Testis (tissue), 3 donors: ENCODE results near the gene SLMAP. TPM values are rescaled to one million over a fixed set of nuclear protein-coding genes. Genes with fewer than 3 reads are reported as not detected.
A peak's percentile ranks its signal among the peaks of the same experiment; 100 is the strongest.

Source experiments
- DNase-seq: peaks from one replicate; pipeline ENCODE4 v3.0.0-alpha.2; 2019
- H3K27ac ChIP-seq, 2 donors: fragments of 200-600 bp; sonication (generic); one replicate each; pipeline ENCODE4 v1.5.1; 2019
- H3K27me3 ChIP-seq: fragments of 200-600 bp; sonication (generic); one replicate; pipeline ENCODE4 v1.5.1; 2019
- H3K36me3 ChIP-seq: fragments of 200-600 bp; sonication (generic); one replicate; pipeline ENCODE4 v1.5.1; 2017; ENCODE audit warnings: low read depth; ENCODE audit errors: missing control alignments
- H3K4me1 ChIP-seq: fragments of 200-600 bp; sonication (generic); one replicate; pipeline ENCODE4 v1.5.1; 2019
- H3K4me3 ChIP-seq, 2 donors: fragments of 200-600 bp; sonication (generic); one replicate each; pipeline ENCODE4 v1.5.1; 2017 to 2019
- H3K9me3 ChIP-seq: fragments of 200-600 bp; sonication (generic); one replicate; pipeline ENCODE4 v1.5.1; 2017
- POLR2A ChIP-seq: fragments of 450-650 bp; IDR thresholded peaks from one replicate; pipeline ENCODE4 v1.6.1; 2017; ENCODE audit warnings: antibody characterized with exemption, mild to moderate bottlenecking, moderate library complexity
- WGBS, 2 donors: methylation state at CpG; one replicate each; pipeline ENCODE4 v1.1.5; 2018; 5-methylcytosine and 5-hydroxymethylcytosine counted together
- intact Hi-C: fragments of 100-400 bp; cut with DNase I; formaldehyde crosslinking; loops from one replicate; pipeline ENCODE4 v1.15.1; 2023; ENCODE audit warnings: low total_unique reads
- polyA plus RNA-seq: library from polyadenylated mRNA; stranded (reverse); fragments of 350-450 nt; fragmentation: Illumina TruSeq; extraction: RNeasy Lipid Tissue Mini Kit (QIAGEN cat#74804); gene quantifications from one replicate; pipeline ENCODE4 v1.2.3, GENCODE V29; 2014; ENCODE audit warnings: low read depth, low replicate concordance; ENCODE audit not compliant: insufficient read depth
- total RNA-seq, 2 donors: library from RNA; depleted of rRNA; stranded (reverse); fragments of >200 nt; gene quantifications; one replicate each; pipeline ENCODE4 v1.2.3, GENCODE V29; 2016
- TF ChIP-seq, protein P1 (sequence below), 3 experiments: fragments of 450-650 bp in 2 of 3; fragments of 200-600 bp in 1 of 3; sonication (generic) in 1 of 3; IDR thresholded peaks; one replicate each; pipeline ENCODE4 v1.5.1; 2016 to 2019; ENCODE audit warnings: antibody characterized with exemption in 3 of 3, mild to moderate bottlenecking in 2 of 3, moderate library complexity in 1 of 3

The SLMAP gene
- total and polyA plus RNA-seq, 3 donors from 2014 or later = 58.8 to 126 (median 120) TPM

DNA sequence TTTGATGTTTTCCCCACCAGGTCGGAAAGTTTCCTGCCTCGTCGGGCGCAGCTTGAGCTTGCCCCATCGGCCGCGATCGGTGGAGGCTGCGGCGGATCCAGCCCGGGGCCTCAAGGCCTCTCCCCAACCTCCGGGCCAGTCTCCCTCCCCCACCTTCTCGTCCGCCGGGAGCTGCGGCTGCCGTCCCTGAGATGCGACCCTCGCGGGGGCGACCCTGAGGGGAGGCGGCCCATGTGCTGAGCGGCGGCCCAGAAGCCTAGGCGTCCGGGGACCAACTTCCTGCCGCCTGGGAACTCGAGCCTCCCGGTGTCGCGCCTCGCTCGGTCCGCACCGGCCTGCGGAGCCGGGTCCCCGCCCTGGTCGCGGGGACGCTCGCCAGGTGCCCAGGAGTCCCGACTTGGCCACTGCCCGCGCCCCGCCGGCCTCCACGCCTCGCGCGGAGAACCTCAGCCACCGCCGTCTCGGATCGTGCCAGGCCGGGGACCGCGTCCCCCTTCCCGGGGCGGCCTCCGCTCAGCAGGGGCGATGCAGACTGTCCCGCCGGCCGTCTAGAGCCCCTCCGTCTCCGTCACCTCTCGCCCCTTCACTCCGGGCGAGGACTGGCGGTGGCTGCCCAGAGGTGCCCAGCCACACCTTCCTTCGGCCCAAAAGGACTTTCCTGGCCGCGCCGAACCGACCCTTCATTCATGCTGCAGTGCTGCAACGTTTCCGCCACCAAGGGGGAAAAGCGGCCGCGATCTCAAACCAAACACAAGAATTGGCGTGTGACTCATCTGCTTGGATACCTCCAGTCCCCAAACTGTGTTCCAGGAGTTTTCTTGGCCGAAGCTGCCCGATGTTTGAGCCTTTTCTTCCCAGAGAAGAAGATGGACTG lies 656 bp downstream of the SLMAP start:
- H3K9me3 ChIP-seq = no peaks in the 10 kb centered on the region
- no peaks in the 10 kb centered on the region for H3K27me3 ChIP-seq
- peak overlapping the region; percentile 81 to 86 for H3K27ac ChIP-seq
- no peaks in the 10 kb centered on the region for H3K36me3 ChIP-seq
- TF ChIP-seq, protein P1, sequence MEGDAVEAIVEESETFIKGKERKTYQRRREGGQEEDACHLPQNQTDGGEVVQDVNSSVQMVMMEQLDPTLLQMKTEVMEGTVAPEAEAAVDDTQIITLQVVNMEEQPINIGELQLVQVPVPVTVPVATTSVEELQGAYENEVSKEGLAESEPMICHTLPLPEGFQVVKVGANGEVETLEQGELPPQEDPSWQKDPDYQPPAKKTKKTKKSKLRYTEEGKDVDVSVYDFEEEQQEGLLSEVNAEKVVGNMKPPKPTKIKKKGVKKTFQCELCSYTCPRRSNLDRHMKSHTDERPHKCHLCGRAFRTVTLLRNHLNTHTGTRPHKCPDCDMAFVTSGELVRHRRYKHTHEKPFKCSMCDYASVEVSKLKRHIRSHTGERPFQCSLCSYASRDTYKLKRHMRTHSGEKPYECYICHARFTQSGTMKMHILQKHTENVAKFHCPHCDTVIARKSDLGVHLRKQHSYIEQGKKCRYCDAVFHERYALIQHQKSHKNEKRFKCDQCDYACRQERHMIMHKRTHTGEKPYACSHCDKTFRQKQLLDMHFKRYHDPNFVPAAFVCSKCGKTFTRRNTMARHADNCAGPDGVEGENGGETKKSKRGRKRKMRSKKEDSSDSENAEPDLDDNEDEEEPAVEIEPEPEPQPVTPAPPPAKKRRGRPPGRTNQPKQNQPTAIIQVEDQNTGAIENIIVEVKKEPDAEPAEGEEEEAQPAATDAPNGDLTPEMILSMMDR (IDR thresholded peaks at IDR 0.05) = no peak
- TF ChIP-seq POLR2A = no peak
- intact Hi-C loops = loop anchor here (5.0 to 10.0 kb wide), 3 partner anchors 62 to 202 kb away; partner anchors contain the start of genes ARF4, DENND6A and PDE12
- H3K4me1 ChIP-seq = peaks cover 24% of the 10 kb centered on the region
- 0 to 1% methylated on average over 8 to 74 of the region's 84 CpGs for WGBS, 2 donors
- peak overlapping the region; percentile 86 to 94 for H3K4me3 ChIP-seq
- peak; percentile 39 for DNase-seq

DNA sequence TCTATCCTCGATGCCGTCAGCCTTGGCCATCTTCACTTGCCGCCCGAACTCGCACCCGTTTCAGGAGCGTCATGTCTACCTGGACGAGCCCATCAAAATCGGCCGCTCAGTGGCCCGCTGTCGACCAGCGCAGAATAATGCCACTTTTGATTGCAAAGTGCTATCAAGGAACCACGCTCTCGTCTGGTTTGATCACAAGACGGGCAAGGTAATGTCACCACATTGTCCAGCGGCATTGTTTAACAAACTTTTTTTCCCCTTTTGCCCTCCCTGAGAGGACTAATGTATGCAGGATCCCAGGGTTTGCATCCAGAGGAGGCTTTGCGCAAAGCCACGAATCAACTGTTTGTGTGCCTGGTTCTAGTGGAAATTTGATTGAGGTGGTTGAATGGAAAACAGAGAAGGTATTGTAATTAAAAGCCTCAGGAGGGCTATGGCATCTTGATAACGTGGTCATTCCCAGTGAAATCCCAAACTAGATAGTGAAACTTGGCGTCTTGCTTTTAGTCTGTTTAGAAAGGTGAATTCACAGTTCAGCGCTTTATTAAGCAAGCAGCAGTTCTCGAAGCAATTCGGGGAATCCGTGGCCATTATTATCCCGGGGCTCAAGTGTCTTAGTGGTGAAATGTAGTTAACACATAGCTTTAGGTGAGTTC lies 1.7 kb downstream of the SLMAP start:
- TF ChIP-seq POLR2A = no peak
- TF ChIP-seq, protein P1 (IDR thresholded peaks at IDR 0.05) = no peak
- no peaks in the 10 kb centered on the region for H3K27me3 ChIP-seq
- 20 to 35% methylated on average over 21 to 25 of the region's 26 CpGs for WGBS, 2 donors
- no peaks in the 10 kb centered on the region for H3K9me3 ChIP-seq
- peak overlapping the region; percentile 86 to 94 for H3K4me3 ChIP-seq
- H3K27ac ChIP-seq = no peak overlapping the region
- no peak for DNase-seq
- intact Hi-C loops = loop anchor here (5.0 to 10.0 kb wide), 3 partner anchors 63 to 203 kb away; partner anchors contain the start of genes ARF4, DENND6A and PDE12
- peaks cover 24% of the 10 kb centered on the region for H3K4me1 ChIP-seq
- H3K36me3 ChIP-seq = no peaks in the 10 kb centered on the region

DNA sequence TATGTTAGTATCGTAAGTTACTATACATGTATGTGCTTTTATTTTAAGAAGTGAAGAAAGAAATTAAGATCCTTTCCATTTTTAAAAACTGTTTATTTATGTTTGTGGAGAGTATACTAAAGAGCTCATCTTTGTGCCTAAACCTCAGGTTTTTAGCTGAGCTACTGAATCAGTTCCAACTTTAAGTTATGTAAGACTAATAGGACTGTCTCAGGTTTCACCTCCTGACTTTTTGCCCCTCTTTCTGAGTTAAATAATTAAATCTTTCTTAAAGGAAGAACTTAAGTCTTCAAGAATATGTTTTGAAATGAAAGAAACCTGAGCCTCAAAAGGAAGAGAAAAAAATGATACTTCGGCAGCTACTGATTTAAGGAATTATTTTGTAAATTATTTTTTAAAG lies 2.6 kb downstream of the SLMAP start:
- Histone ChIP-seq H3K4me1 (peaks cover 24% of the 10 kb centered on the region), H3K36me3 (no peaks in the 10 kb centered on the region), H3K27ac (no peak overlapping the region), H3K27me3 (no peaks in the 10 kb centered on the region), H3K9me3 (no peaks in the 10 kb centered on the region), H3K4me3 (no peak overlapping the region)
- no peak for TF ChIP-seq POLR2A
- TF ChIP-seq, protein P1 (IDR thresholded peaks at IDR 0.05) = no peak
- intact Hi-C loops = loop anchor here (5.0 to 10.0 kb wide), 3 partner anchors 64 to 204 kb away; partner anchors contain the start of genes ARF4, DENND6A and PDE12
- 69 to 73% methylated on average over 2 of the region's 2 CpGs for WGBS, 2 donors
- no peak for DNase-seq

DNA sequence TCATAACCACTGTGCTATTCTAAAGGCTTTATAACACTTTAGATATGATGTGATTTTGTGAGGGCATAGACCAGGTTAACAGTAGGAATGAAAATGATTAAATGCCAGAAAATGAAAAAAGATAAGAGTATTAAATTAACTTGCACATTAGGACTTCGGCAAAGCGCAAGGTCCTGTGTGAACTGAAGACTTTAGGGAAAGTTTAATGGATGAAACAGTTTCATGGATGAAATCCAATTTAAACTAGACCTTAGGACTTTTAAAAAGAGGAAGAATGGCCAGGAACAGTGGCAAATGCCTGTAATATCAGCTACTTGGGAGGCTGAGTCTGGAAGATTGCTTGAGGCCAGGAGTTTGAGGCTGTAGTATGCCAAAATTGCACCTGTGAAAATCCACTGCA lies 8.7 kb downstream of the SLMAP start:
- Histone ChIP-seq H3K4me1 (peaks cover 2% of the 10 kb centered on the region), H3K36me3 (no peaks in the 10 kb centered on the region), H3K27ac (no peak overlapping the region), H3K9me3 (no peaks in the 10 kb centered on the region), H3K27me3 (no peaks in the 10 kb centered on the region), H3K4me3 (no peak overlapping the region)
- TF ChIP-seq, protein P1 (IDR thresholded peaks at IDR 0.05) = no peak
- TF ChIP-seq POLR2A = no peak
- 63 to 65% methylated on average over 2 of the region's 2 CpGs for whole genome bisulfite sequencing, 2 donors
- no peak for DNase-seq
- intact Hi-C loops = no loop called here
